ENCODE data around the gene TRAPPC13.
"Not testable (repeated sequence)": the region's sequence is repeated elsewhere in the genome, so short reads cannot be mapped to it uniquely, and the experiment has no call there.

DNA sequence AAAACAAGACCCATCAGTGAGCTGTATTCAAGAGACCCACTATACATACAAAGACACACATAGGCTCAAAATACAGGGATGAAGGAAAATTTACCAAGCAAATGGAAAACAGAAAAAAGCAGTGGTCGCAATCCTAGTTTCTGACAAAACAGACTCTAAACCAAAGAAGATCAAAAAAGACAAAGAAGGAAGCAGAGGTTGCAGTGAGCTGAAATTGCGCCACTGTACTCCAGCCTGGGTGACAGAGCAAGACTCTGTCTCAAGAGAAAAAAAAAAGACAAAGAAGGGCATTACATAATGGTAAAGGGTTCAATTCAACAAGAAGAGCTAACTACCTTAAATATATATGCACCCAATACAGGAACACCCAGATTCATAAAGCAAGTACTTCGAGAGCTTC is 51.2 kb downstream of the TRAPPC13 start:
- TF ChIP-seq POLR2A (IDR thresholded peaks at IDR 0.05) = not testable (repeated sequence)
- TF ChIP-seq, protein P1, sequence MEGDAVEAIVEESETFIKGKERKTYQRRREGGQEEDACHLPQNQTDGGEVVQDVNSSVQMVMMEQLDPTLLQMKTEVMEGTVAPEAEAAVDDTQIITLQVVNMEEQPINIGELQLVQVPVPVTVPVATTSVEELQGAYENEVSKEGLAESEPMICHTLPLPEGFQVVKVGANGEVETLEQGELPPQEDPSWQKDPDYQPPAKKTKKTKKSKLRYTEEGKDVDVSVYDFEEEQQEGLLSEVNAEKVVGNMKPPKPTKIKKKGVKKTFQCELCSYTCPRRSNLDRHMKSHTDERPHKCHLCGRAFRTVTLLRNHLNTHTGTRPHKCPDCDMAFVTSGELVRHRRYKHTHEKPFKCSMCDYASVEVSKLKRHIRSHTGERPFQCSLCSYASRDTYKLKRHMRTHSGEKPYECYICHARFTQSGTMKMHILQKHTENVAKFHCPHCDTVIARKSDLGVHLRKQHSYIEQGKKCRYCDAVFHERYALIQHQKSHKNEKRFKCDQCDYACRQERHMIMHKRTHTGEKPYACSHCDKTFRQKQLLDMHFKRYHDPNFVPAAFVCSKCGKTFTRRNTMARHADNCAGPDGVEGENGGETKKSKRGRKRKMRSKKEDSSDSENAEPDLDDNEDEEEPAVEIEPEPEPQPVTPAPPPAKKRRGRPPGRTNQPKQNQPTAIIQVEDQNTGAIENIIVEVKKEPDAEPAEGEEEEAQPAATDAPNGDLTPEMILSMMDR (IDR thresholded peaks at IDR 0.05) = not testable (repeated sequence)
